Panc1 (cell line): ENCODE results near the gene LRIT1.

Experiments used
- CTCF ChIP-seq: fragments of 450-650 bp; IDR thresholded peaks from 2 replicates; pipeline ENCODE4 v1.5.1; 2017; ENCODE audit warnings: mild to moderate bottlenecking
- POLR2AphosphoS5 ChIP-seq: IDR thresholded peaks from 2 replicates; pipeline ENCODE4 v1.6.1; 2012; ENCODE audit warnings: mild to moderate bottlenecking, low read depth, low read length, moderate library complexity
- REST ChIP-seq, 2 experiments: IDR thresholded peaks; 2 replicates each; pipeline ENCODE4 v1.6.1; 2011 to 2012; ENCODE audit warnings: low read depth in 2 of 2, control low read depth in 1 of 2, low read length in 1 of 2, mild to moderate bottlenecking in 1 of 2, moderate library complexity in 1 of 2; ENCODE audit not compliant: insufficient read depth in 1 of 2
- TCF7L2 ChIP-seq: IDR thresholded peaks from 2 replicates; pipeline ENCODE4 v1.6.1; 2011; ENCODE audit warnings: mild to moderate bottlenecking, low read depth, low read length, inconsistent platforms

GRCh38 chr10:84227810-84228209, 13.5 kb downstream of the LRIT1 start:
- no peak for TF ChIP-seq CTCF
- TF ChIP-seq TCF7L2, result no peak
- no peak for TF ChIP-seq POLR2AphosphoS5
- no peak for TF ChIP-seq REST (IDR thresholded peaks at IDR 0.05; ENCODE audit: insufficient read depth in 1 of 2, low read depth in 2 of 2, low read length in 1 of 2)
